CD4-positive, CD25-positive, alpha-beta regulatory T cell (primary cell): ENCODE results near the gene S100A8. TPM values are rescaled to one million over a fixed set of nuclear protein-coding genes. Genes with fewer than 3 reads are reported as not detected.
"Not testable (repeated sequence)": the region's sequence is repeated elsewhere in the genome, so short reads cannot be mapped to it uniquely, and the experiment has no call there.

ENCODE experiments used
- ATAC-seq, 2 donors: fragments of 150-1000 bp; cut with Tn5 transposase; one replicate each; pipeline ENCODE4 v1.10.0; 2021; ENCODE audit warnings: low read depth in 2 of 2, moderate number of reproducible peaks in 2 of 2, moderate library complexity in 1 of 2
- DNase-seq, 3 donors: peaks; one replicate each; pipeline versions ENCODE4 v3.0.0 to v3.0.0-alpha.2; 2012 to 2022; ENCODE audit warnings: mixed read lengths in 1 of 3
- H3K27ac ChIP-seq: one replicate; pipeline ENCODE4 v1.7.0; 2013; ENCODE audit warnings: mild to moderate bottlenecking, low read length; ENCODE audit not compliant: insufficient read depth, poor library complexity, severe bottlenecking
- H3K27me3 ChIP-seq: one replicate; pipeline ENCODE4 v1.7.0; 2013; ENCODE audit warnings: low read length; ENCODE audit not compliant: control insufficient read depth, insufficient read depth
- H3K36me3 ChIP-seq: one replicate; pipeline ENCODE4 v1.7.0; 2013; ENCODE audit warnings: mild to moderate bottlenecking, low read length, moderate library complexity; ENCODE audit not compliant: control insufficient read depth, insufficient read depth
- H3K4me1 ChIP-seq: 2 replicates; pipeline ENCODE4 v1.7.0; 2013; ENCODE audit warnings: mild to moderate bottlenecking, low read length; ENCODE audit not compliant: insufficient read depth, control insufficient read depth, poor library complexity, severe bottlenecking
- H3K4me3 ChIP-seq: one replicate; pipeline ENCODE4 v1.7.0; 2013; ENCODE audit warnings: low read depth, mild to moderate bottlenecking, low read length, moderate library complexity
- H3K9me3 ChIP-seq, 2 experiments: 1 replicate in 1 of 2; 2 replicates in 1 of 2; pipeline ENCODE4 v1.7.0; 2013; ENCODE audit warnings: low read length in 2 of 2, mild to moderate bottlenecking in 1 of 2, moderate library complexity in 1 of 2; ENCODE audit not compliant: control insufficient read depth in 2 of 2
- H3K27ac Mint-ChIP-seq, 3 donors: one replicate each; pipeline ENCODE4 v1.8.0; 2020 to 2022; ENCODE audit warnings: mild to moderate bottlenecking in 3 of 3, mixed read lengths in 3 of 3, moderate library complexity in 2 of 3
- H3K27me3 Mint-ChIP-seq: one replicate; pipeline ENCODE4 v1.8.0; 2022; ENCODE audit warnings: mild to moderate bottlenecking, mixed read lengths
- H3K36me3 Mint-ChIP-seq: one replicate; pipeline ENCODE4 v1.8.0; 2020; ENCODE audit warnings: mixed read lengths
- H3K4me1 Mint-ChIP-seq, 4 donors: one replicate each; pipeline ENCODE4 v1.8.0; 2020 to 2022; ENCODE audit warnings: mixed read lengths in 4 of 4, mild to moderate bottlenecking in 1 of 4
- H3K4me3 Mint-ChIP-seq, 4 donors: one replicate each; pipeline ENCODE4 v1.8.0; 2020 to 2022; ENCODE audit warnings: mild to moderate bottlenecking in 4 of 4, mixed read lengths in 4 of 4, moderate library complexity in 3 of 4
- H3K9me3 Mint-ChIP-seq, 7 donors: one replicate each; pipeline ENCODE4 v1.8.0; 2020 to 2022; ENCODE audit warnings: mixed read lengths in 7 of 7, mild to moderate bottlenecking in 3 of 7, moderate library complexity in 2 of 7
- polyA plus RNA-seq, 4 donors: library from polyadenylated mRNA; unstranded; fragments of 300-500 nt; fragmentation: Illumina TruSeq; gene quantifications; one replicate each; pipeline ENCODE4 v1.2.3, GENCODE V29; 2021
- total RNA-seq: library from RNA; stranded (reverse); gene quantifications from one replicate; pipeline ENCODE4 v1.2.3, GENCODE V29; 2022

The S100A8 gene
- total and polyA plus RNA-seq, 5 donors from 2014 or later: 2.7 to 32.7 (median 7.8) TPM; not detected in 2

GRCh38 chr1:153426809-153427208 lies 35.9 kb upstream of the S100A8 start:
- Histone ChIP-seq H3K4me1 (no peaks in the 10 kb centered on the region), H3K27me3 (peaks cover 2% of the 10 kb centered on the region), H3K9me3 (no peaks in the 10 kb centered on the region), H3K27ac (no peak overlapping the region), H3K36me3 (no peaks in the 10 kb centered on the region), H3K4me3 (no peak overlapping the region)
- Mint-ChIP-seq H3K4me3 (no peak overlapping the region), H3K27me3 (peaks cover 18% of the 10 kb centered on the region), H3K9me3 (peaks cover 0 to 4% (median 0%) of the 10 kb centered on the region in 7 donors), H3K36me3 (no peaks in the 10 kb centered on the region), H3K4me1 (no peaks in the 10 kb centered on the region), H3K27ac (no peak overlapping the region)
- ATAC-seq (no peak), DNase-seq (no peak)

GRCh38 chr1:153422450-153423068 lies 31.7 kb upstream of the S100A8 start:
- Histone ChIP-seq H3K4me3 (no peak overlapping the region), H3K4me1 (no peaks in the 10 kb centered on the region), H3K9me3 (no peaks in the 10 kb centered on the region), H3K27ac (no peak overlapping the region), H3K36me3 (no peaks in the 10 kb centered on the region), H3K27me3 (peaks cover 2% of the 10 kb centered on the region)
- Mint-ChIP-seq H3K9me3 (peaks cover 0 to 4% (median 0%) of the 10 kb centered on the region in 7 donors), H3K36me3 (no peaks in the 10 kb centered on the region), H3K27ac (no peak overlapping the region), H3K27me3 (peaks cover 24% of the 10 kb centered on the region), H3K4me1 (no peaks in the 10 kb centered on the region), H3K4me3 (no peak overlapping the region)
- DNase-seq (peak; percentile 39 to 55 (median 55)), ATAC-seq (no peak)

- Mint-ChIP-seq H3K9me3 (peaks cover 0 to 4% (median 0%) of the 10 kb centered on the region in 7 donors), H3K4me3 (no peak overlapping the region), H3K27me3 (peaks cover 21% of the 10 kb centered on the region), H3K27ac (no peak overlapping the region), H3K36me3 (no peaks in the 10 kb centered on the region), H3K4me1 (no peaks in the 10 kb centered on the region)
- no peaks in the 10 kb centered on the region for H3K4me1 ChIP-seq
- no peak for DNase-seq
- no peaks in the 10 kb centered on the region for H3K9me3 ChIP-seq
- no peak overlapping the region for H3K4me3 ChIP-seq
- no peaks in the 10 kb centered on the region for H3K36me3 ChIP-seq
- peaks cover 2% of the 10 kb centered on the region for H3K27me3 ChIP-seq
- H3K27ac ChIP-seq: no peak overlapping the region
- ATAC-seq: no peak
These were observed 29.4 kb upstream of the S100A8 start for GRCh38 chr1:153420306-153420705.

GRCh38 chr1:153419436-153419793 lies 28.5 kb upstream of the S100A8 start:
- H3K27me3 Mint-ChIP-seq: peaks cover 15% of the 10 kb centered on the region
- not testable (repeated sequence) for H3K36me3 ChIP-seq, H3K27ac ChIP-seq, H3K9me3 Mint-ChIP-seq, H3K36me3 Mint-ChIP-seq, H3K27me3 ChIP-seq, H3K4me1 ChIP-seq, H3K4me1 Mint-ChIP-seq, DNase-seq, H3K4me3 ChIP-seq, H3K9me3 ChIP-seq, ATAC-seq, H3K4me3 Mint-ChIP-seq, H3K27ac Mint-ChIP-seq

GRCh38 chr1:153418758-153419435 lies 28.0 kb upstream of the S100A8 start:
- not testable (repeated sequence) for H3K4me1 ChIP-seq, H3K9me3 Mint-ChIP-seq, H3K27ac Mint-ChIP-seq, H3K36me3 Mint-ChIP-seq, H3K36me3 ChIP-seq, H3K9me3 ChIP-seq, H3K4me1 Mint-ChIP-seq, H3K4me3 ChIP-seq, H3K27ac ChIP-seq, ATAC-seq, DNase-seq, H3K27me3 ChIP-seq, H3K4me3 Mint-ChIP-seq
- H3K27me3 Mint-ChIP-seq: peaks cover 16% of the 10 kb centered on the region

GRCh38 chr1:153417136-153417888 lies 26.4 kb upstream of the S100A8 start:
- no peak for ATAC-seq
- Mint-ChIP-seq H3K4me3 (no peak overlapping the region), H3K27me3 (peaks cover 16% of the 10 kb centered on the region), H3K4me1 (no peaks in the 10 kb centered on the region), H3K36me3 (no peaks in the 10 kb centered on the region), H3K27ac (no peak overlapping the region), H3K9me3 (peaks cover 0 to 2% (median 0%) of the 10 kb centered on the region in 7 donors)
- Histone ChIP-seq H3K27me3 (no peaks in the 10 kb centered on the region), H3K4me3 (no peak overlapping the region), H3K36me3 (no peaks in the 10 kb centered on the region), H3K4me1 (no peaks in the 10 kb centered on the region), H3K9me3 (no peaks in the 10 kb centered on the region), H3K27ac (no peak overlapping the region)
- no peak for DNase-seq

- peaks cover 16% of the 10 kb centered on the region for H3K27me3 Mint-ChIP-seq
- no peaks in the 10 kb centered on the region for H3K36me3 Mint-ChIP-seq
- no peak within 1 kb of the TSS for H3K4me3 Mint-ChIP-seq
- peaks cover 0 to 5% (median 2%) of the 10 kb centered on the region in 7 donors for H3K9me3 Mint-ChIP-seq
- no peaks in the 10 kb centered on the region for H3K4me1 ChIP-seq
- H3K9me3 ChIP-seq: no peaks in the 10 kb centered on the region
- no peaks in the 10 kb centered on the region for H3K4me1 Mint-ChIP-seq
- DNase-seq (no peak), ATAC-seq (no peak)
- H3K27me3 ChIP-seq: no peaks in the 10 kb centered on the region
- H3K36me3 ChIP-seq: no peaks in the 10 kb centered on the region
- no peak within 1 kb of the TSS for H3K27ac ChIP-seq
- no peak within 1 kb of the TSS for H3K27ac Mint-ChIP-seq
- H3K4me3 ChIP-seq: no peak within 1 kb of the TSS
These were observed 25.1 kb upstream of the S100A8 start, which contains the start of gene S100A7A for GRCh38 chr1:153415850-153416570. Gene S100A7A (plus strand): TSS chr1:153416520. CDS start chr1:153418083, 1,563 bp downstream.
